Caco-2 (cell line): Measurements from ENCODE around the gene ADAMTS2. TPM values are rescaled to one million over a fixed set of nuclear protein-coding genes. Genes with fewer than 3 reads are reported as not detected.

Experiments
- BruUV-seq: library from RNA; stranded (reverse); fragments of 400-500 nt; replicated peaks from 2 replicates; lab custom pipeline; 2021; lab: Mats Ljungman, UMichigan
- CTCF ChIA-PET: fragments of 300-600 bp; sonication (Branson Sonifier 250); formaldehyde crosslinking; loops from one replicate; lab custom pipeline; 2022; ENCODE audit warnings: antibody characterized with exemption; lab: Charles Lee
- POLR2A ChIA-PET: fragments of 300-600 bp; sonication (Branson Sonifier 250); formaldehyde crosslinking; loops from one replicate; lab custom pipeline; 2022; ENCODE audit warnings: antibody characterized with exemption; lab: Charles Lee
- DNase-seq, 2 experiments: peaks; one replicate each; pipeline versions ENCODE4 v3.0.0 to v3.0.0-alpha.2; 2020 to 2022
- H3K27me3 ChIP-seq: replicated peaks from 2 replicates; pipeline ENCODE4 v1.6.0; 2011; ENCODE audit warnings: low read length; ENCODE audit not compliant: control insufficient read depth, insufficient read depth
- H3K36me3 ChIP-seq: 2 replicates; pipeline ENCODE4 v1.5.1; 2011; ENCODE audit warnings: low read length; ENCODE audit not compliant: control insufficient read depth, insufficient read depth
- H3K4me1 ChIP-seq: fragments of 250-450 bp; sonication (Bioruptor Pico); 2 replicates; pipeline ENCODE4 v1.5.1; 2020; ENCODE audit warnings: mild to moderate bottlenecking
- H3K4me3 ChIP-seq: 2 replicates; pipeline ENCODE4 v1.5.1; 2011; ENCODE audit warnings: low read depth, mild to moderate bottlenecking, control low read depth, low read length
- H3K9me3 ChIP-seq: fragments of 250-450 bp; sonication (Bioruptor Pico); 2 replicates; pipeline ENCODE4 v1.5.1; 2020; ENCODE audit warnings: mild to moderate bottlenecking, moderate library complexity
- H3K27ac Mint-ChIP-seq: one replicate; pipeline ENCODE4 v1.8.0; 2022; ENCODE audit warnings: mixed read lengths; ENCODE audit not compliant: unreplicated experiment
- H3K27me3 Mint-ChIP-seq: one replicate; pipeline ENCODE4 v1.8.0; 2022; ENCODE audit warnings: mixed read lengths; ENCODE audit not compliant: insufficient read depth, unreplicated experiment
- H3K36me3 Mint-ChIP-seq: one replicate; pipeline ENCODE4 v1.8.0; 2022; ENCODE audit warnings: mild to moderate bottlenecking, mixed read lengths; ENCODE audit not compliant: insufficient read depth, unreplicated experiment
- H3K4me1 Mint-ChIP-seq: one replicate; pipeline ENCODE4 v1.8.0; 2022; ENCODE audit warnings: low read depth, mixed read lengths; ENCODE audit not compliant: unreplicated experiment
- H3K4me3 Mint-ChIP-seq: one replicate; pipeline ENCODE4 v1.8.0; 2022; ENCODE audit warnings: mild to moderate bottlenecking, moderate library complexity, mixed read lengths; ENCODE audit not compliant: unreplicated experiment
- H3K9me3 Mint-ChIP-seq: one replicate; pipeline ENCODE4 v1.8.0; 2022; ENCODE audit warnings: mixed read lengths; ENCODE audit not compliant: unreplicated experiment
- intact Hi-C: fragments of 100-400 bp; cut with micrococcal nuclease; formaldehyde crosslinking; loops from one replicate; pipeline ENCODE4 v1.10.0; 2022; ENCODE audit not compliant: unreplicated experiment
- total RNA-seq: library from RNA; stranded (reverse); gene quantifications from 2 replicates; pipeline ENCODE4 v1.2.3, GENCODE V29; 2022
- TF ChIP-seq, protein P1 (sequence below), 2 experiments: fragments of 200-600 bp in 1 of 2; IDR thresholded peaks; 1 replicate in 1 of 2; 2 replicates in 1 of 2; pipeline versions ENCODE4 v1.5.1 to v1.8.0; 2011 to 2022; ENCODE audit warnings: antibody characterized with exemption in 1 of 2, control low read depth in 1 of 2, inconsistent platforms in 1 of 2, low read depth in 1 of 2, low read length in 1 of 2, mild to moderate bottlenecking in 1 of 2, moderate library complexity in 1 of 2; ENCODE audit not compliant: insufficient read depth in 1 of 2, severe bottlenecking in 1 of 2, unreplicated experiment in 1 of 2

ADAMTS2 gene
- total RNA-seq, 1 experiment from 2014 or later, result 0.05 TPM

DNA sequence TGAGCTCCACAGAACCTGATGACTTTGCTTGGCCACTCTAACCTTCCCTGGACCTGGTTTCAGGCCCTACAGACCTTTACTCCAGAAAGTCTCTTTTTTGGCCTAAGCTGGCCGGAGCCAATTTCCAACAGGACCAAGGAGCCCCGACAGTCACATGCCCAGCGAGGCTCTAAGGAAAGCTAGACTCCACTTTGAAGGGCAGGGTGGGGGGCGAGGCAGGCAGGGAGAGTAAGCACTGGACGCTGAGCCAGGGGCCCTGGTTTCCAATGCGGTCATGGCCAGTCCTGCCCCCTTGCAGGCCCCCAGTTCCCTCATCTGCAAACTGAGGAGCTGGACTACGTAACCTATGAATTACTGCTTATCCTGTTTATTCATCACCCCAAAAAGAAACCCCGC lies 65.2 kb downstream of the ADAMTS2 start:
- POLR2A ChIA-PET, result no interaction called here
- no peak for DNase-seq
- no peaks in the 10 kb centered on the region for H3K36me3 Mint-ChIP-seq
- intact Hi-C loops, result no loop called here
- no TSS peak for BruUV-seq
- Histone ChIP-seq H3K9me3 (no peaks in the 10 kb centered on the region; the same call in 1 of the 2 replicates), H3K27me3 (no peaks in the 10 kb centered on the region), H3K4me3 (no peak overlapping the region), H3K4me1 (no peaks in the 10 kb centered on the region), H3K36me3 (no peaks in the 10 kb centered on the region)
- no peaks in the 10 kb centered on the region for H3K27me3 Mint-ChIP-seq
- H3K4me1 Mint-ChIP-seq, result no peaks in the 10 kb centered on the region
- no peaks in the 10 kb centered on the region for H3K9me3 Mint-ChIP-seq
- H3K4me3 Mint-ChIP-seq, result no peak overlapping the region
- H3K27ac Mint-ChIP-seq, result no peak overlapping the region
- TF ChIP-seq, protein P1, sequence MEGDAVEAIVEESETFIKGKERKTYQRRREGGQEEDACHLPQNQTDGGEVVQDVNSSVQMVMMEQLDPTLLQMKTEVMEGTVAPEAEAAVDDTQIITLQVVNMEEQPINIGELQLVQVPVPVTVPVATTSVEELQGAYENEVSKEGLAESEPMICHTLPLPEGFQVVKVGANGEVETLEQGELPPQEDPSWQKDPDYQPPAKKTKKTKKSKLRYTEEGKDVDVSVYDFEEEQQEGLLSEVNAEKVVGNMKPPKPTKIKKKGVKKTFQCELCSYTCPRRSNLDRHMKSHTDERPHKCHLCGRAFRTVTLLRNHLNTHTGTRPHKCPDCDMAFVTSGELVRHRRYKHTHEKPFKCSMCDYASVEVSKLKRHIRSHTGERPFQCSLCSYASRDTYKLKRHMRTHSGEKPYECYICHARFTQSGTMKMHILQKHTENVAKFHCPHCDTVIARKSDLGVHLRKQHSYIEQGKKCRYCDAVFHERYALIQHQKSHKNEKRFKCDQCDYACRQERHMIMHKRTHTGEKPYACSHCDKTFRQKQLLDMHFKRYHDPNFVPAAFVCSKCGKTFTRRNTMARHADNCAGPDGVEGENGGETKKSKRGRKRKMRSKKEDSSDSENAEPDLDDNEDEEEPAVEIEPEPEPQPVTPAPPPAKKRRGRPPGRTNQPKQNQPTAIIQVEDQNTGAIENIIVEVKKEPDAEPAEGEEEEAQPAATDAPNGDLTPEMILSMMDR (IDR thresholded peaks at IDR 0.05; ENCODE audit: insufficient read depth in 1 of 2, low read depth in 1 of 2, low read length in 1 of 2, severe bottlenecking in 1 of 2, unreplicated experiment in 1 of 2), result no peak
- CTCF ChIA-PET, result no interaction called here

DNA sequence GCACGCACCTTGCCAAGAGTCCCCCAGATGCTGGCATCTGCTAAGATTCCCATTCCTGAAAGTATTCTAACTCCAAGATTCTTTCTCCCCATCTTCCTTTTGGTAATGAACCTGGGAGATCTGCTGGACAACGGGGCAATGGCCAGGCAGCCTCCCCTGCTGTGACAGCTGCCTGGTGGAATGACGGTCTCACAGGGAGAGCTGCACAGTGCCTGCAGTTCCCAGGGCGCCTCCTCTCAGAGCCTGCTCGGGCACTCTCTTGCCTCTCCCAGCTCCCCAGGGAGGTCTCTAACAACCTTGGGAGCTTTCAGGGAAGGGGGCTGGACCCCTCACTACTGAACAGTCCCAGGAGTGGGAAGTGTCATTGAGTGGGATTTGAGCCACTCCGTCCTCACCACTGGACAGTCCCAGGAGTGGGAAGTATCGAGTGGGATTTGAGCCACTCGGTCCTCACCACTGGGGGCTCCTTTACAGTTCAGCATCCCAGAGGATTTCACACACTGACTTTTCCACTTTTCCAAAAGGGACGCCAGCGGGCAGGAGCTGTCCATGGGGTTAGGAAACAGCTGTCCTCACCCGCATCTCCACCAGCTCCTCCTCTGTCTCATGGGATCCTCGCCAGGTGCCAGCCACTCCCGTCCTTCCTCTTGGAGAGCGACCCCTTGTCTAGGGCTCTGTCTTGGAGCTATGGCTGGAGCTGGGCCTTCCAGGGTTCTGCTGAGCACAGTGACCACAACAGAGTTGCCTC lies 65.7 kb downstream of the ADAMTS2 start:
- CTCF ChIA-PET, result no interaction called here
- H3K27me3 ChIP-seq, result no peaks in the 10 kb centered on the region

DNA sequence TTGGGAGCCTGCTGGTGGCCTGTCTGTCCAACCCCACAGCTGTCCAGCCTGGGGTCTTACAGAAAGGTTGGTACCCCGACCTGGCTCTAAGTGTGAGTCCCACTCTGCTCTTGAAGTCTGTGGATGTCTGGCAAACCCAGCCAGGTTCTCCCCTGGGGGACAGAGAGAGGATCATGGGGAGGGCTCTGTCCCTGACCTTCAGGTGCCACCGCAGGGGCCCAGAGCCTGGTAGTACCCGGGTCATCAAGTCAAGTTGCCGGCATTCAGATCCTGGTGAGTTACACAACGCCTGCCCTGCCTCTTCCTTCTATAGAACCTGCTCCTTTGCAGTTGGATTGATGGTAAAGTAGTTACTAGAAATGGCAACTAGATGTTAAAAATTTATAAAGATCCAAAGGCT lies 66.7 kb downstream of the ADAMTS2 start:
- H3K27ac Mint-ChIP-seq, result no peak overlapping the region

More for the DNA sequence above, 65.7 kb downstream of the ADAMTS2 start:
- Histone ChIP-seq H3K36me3 (no peaks in the 10 kb centered on the region), H3K4me3 (no peak overlapping the region), H3K4me1 (no peaks in the 10 kb centered on the region), H3K9me3 (no peaks in the 10 kb centered on the region; the same call in 1 of the 2 replicates)
- POLR2A ChIA-PET, result no interaction called here
- Mint-ChIP-seq H3K27me3 (no peaks in the 10 kb centered on the region), H3K36me3 (no peaks in the 10 kb centered on the region), H3K9me3 (no peaks in the 10 kb centered on the region), H3K4me1 (no peaks in the 10 kb centered on the region), H3K4me3 (no peak overlapping the region), H3K27ac (no peak overlapping the region)
- DNase-seq, result no peak
- TF ChIP-seq, protein P1 (IDR thresholded peaks at IDR 0.05; ENCODE audit: insufficient read depth in 1 of 2, low read depth in 1 of 2, low read length in 1 of 2, severe bottlenecking in 1 of 2, unreplicated experiment in 1 of 2), result no peak
- BruUV-seq, result no TSS peak
- intact Hi-C loops, result no loop called here

More for the DNA sequence above, 66.7 kb downstream of the ADAMTS2 start:
- no peaks in the 10 kb centered on the region for H3K27me3 ChIP-seq
- no peaks in the 10 kb centered on the region for H3K27me3 Mint-ChIP-seq
- intact Hi-C loops, result no loop called here
- H3K4me1 Mint-ChIP-seq, result no peaks in the 10 kb centered on the region
- no peak for DNase-seq
- H3K4me3 Mint-ChIP-seq, result no peak overlapping the region
- POLR2A ChIA-PET, result no interaction called here
- no peaks in the 10 kb centered on the region; the same call in 1 of the 2 replicates for H3K9me3 ChIP-seq
- H3K36me3 Mint-ChIP-seq, result no peaks in the 10 kb centered on the region
- H3K4me1 ChIP-seq, result no peaks in the 10 kb centered on the region
- no TSS peak for BruUV-seq
- TF ChIP-seq, protein P1 (IDR thresholded peaks at IDR 0.05; ENCODE audit: insufficient read depth in 1 of 2, low read depth in 1 of 2, low read length in 1 of 2, severe bottlenecking in 1 of 2, unreplicated experiment in 1 of 2), result no peak
- no peaks in the 10 kb centered on the region for H3K9me3 Mint-ChIP-seq
- H3K36me3 ChIP-seq, result no peaks in the 10 kb centered on the region
- no peak overlapping the region for H3K4me3 ChIP-seq
- CTCF ChIA-PET, result no interaction called here
